PC-9 (cell line): Measurements from ENCODE around the gene HSPB3. TPM values are rescaled to one million over a fixed set of nuclear protein-coding genes. Genes with fewer than 3 reads are reported as not detected.

ENCODE experiments used
- BruUV-seq: library from RNA; stranded (reverse); fragments of 400-500 nt; replicated peaks from 2 replicates; lab custom pipeline; 2021; lab: Mats Ljungman, UMichigan
- CTCF ChIA-PET: fragments of 300-600 bp; sonication (Branson Sonifier 250); formaldehyde crosslinking; loops from one replicate; lab custom pipeline; 2022; ENCODE audit warnings: antibody characterized with exemption; lab: Charles Lee
- POLR2A ChIA-PET: fragments of 300-600 bp; sonication (Branson Sonifier 250); formaldehyde crosslinking; loops from one replicate; lab custom pipeline; 2022; ENCODE audit warnings: antibody characterized with exemption; ENCODE audit not compliant: unreplicated experiment; lab: Charles Lee
- DNase-seq, 2 experiments: peaks; one replicate each; pipeline versions ENCODE4 v3.0.0 to v3.0.0-alpha.2; 2015 to 2022; ENCODE audit warnings: mixed read lengths in 1 of 2
- H2AFZ ChIP-seq: fragments of 200-600 bp; sonication (generic); 2 replicates; pipeline ENCODE4 v1.8.1; 2017; ENCODE audit warnings: antibody characterized with exemption
- H3F3A ChIP-seq: fragments of 200-600 bp; sonication (generic); 2 replicates; pipeline ENCODE4 v1.8.1; 2017; ENCODE audit warnings: antibody characterized with exemption, mild to moderate bottlenecking, low read depth; ENCODE audit not compliant: insufficient read depth
- H3K27ac ChIP-seq: fragments of 200-600 bp; sonication (generic); 2 replicates; pipeline ENCODE4 v1.6.1; 2016; ENCODE audit warnings: mixed run types
- H3K27me3 ChIP-seq: fragments of 200-600 bp; sonication (generic); 2 replicates; pipeline ENCODE4 v1.6.1; 2016; ENCODE audit warnings: low read depth, mixed run types; ENCODE audit not compliant: insufficient read depth
- H3K36me3 ChIP-seq: fragments of 200-600 bp; sonication (generic); 2 replicates; pipeline ENCODE4 v1.6.1; 2016; ENCODE audit warnings: low read depth, mixed run types
- H3K4me1 ChIP-seq: fragments of 200-600 bp; sonication (generic); replicated peaks from 2 replicates; pipeline ENCODE4 v1.6.1; 2016; ENCODE audit warnings: mixed run types; ENCODE audit not compliant: insufficient read depth
- H3K4me2 ChIP-seq: fragments of 200-600 bp; sonication (generic); 2 replicates; pipeline ENCODE4 v1.6.1; 2017; ENCODE audit warnings: mixed run types
- H3K4me3 ChIP-seq: fragments of 200-600 bp; sonication (generic); 2 replicates; pipeline ENCODE4 v1.6.1; 2016; ENCODE audit warnings: mixed run types
- H3K79me2 ChIP-seq: fragments of 200-600 bp; sonication (generic); 2 replicates; pipeline ENCODE4 v1.6.1; 2017; ENCODE audit warnings: low read depth, mixed run types
- H3K9me2 ChIP-seq: fragments of 200-600 bp; sonication (generic); 2 replicates; pipeline ENCODE4 v1.8.1; 2017; ENCODE audit warnings: mild to moderate bottlenecking; ENCODE audit not compliant: insufficient read depth
- H3K9me3 ChIP-seq: fragments of 200-600 bp; sonication (generic); 2 replicates; pipeline ENCODE4 v1.8.1; 2016; ENCODE audit warnings: low read depth; ENCODE audit not compliant: insufficient read depth
- H4K20me1 ChIP-seq: fragments of 200-600 bp; sonication (generic); 2 replicates; pipeline ENCODE4 v1.8.1; 2017; ENCODE audit not compliant: insufficient read depth
- EZH2 ChIP-seq: fragments of 200-600 bp; sonication (generic); IDR thresholded peaks from 2 replicates; pipeline ENCODE4 v1.8.0; 2017; ENCODE audit warnings: antibody characterized with exemption, low read depth
- intact Hi-C: fragments of 100-400 bp; cut with micrococcal nuclease; formaldehyde crosslinking; loops from one replicate; pipeline ENCODE4 v1.10.0; 2022; ENCODE audit not compliant: unreplicated experiment
- total RNA-seq: library from RNA; stranded (reverse); gene quantifications from 2 replicates; pipeline ENCODE4 v1.2.3, GENCODE V29; 2021
- TF ChIP-seq, protein P1 (sequence below): fragments of 200-600 bp; sonication (generic); conservative IDR thresholded peaks from 2 replicates; pipeline ENCODE4 v1.6.1; 2017; ENCODE audit warnings: mixed run types, antibody characterized with exemption, mild to moderate bottlenecking, moderate library complexity

Gene HSPB3
- total RNA-seq, 1 experiment from 2014 or later = not detected

GRCh38 chr5:54449923-54450322 lies 5.6 kb upstream of the HSPB3 start:
- intact Hi-C loops = no loop called here
- BruUV-seq = no TSS peak
- H2AFZ ChIP-seq = no peak overlapping the region

DNA sequence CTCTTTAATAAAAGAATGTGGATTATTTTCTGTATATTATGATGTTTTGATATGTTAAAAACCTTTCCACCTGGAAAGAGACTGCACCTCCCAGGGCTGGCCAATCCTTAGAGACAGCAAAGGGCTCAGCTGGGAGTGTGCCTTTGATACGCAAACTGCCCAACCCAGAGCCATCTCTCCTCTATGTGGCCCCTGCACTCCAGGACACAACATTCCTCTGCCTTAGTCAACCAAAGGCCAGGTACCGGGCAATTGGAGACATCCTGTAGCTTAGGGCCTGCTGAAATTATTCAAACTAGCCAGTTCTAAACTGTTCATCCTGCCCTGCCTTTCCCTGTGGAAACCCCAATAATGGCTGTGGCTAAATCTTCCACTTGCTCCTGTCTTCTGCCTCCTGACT lies 5.0 kb upstream of the HSPB3 start:
- no peaks in the 10 kb centered on the region for H3K9me2 ChIP-seq
- no TSS peak for BruUV-seq
- H3K27ac ChIP-seq = no peak overlapping the region
- no peaks in the 10 kb centered on the region for H3K36me3 ChIP-seq
- H3K9me3 ChIP-seq = no peaks in the 10 kb centered on the region
- intact Hi-C loops = no loop called here
- H3K4me3 ChIP-seq = no peak overlapping the region
- H3F3A ChIP-seq = no peaks in the 10 kb centered on the region
- H4K20me1 ChIP-seq = no peaks in the 10 kb centered on the region
- TF ChIP-seq EZH2 = no peak
- TF ChIP-seq, protein P1, sequence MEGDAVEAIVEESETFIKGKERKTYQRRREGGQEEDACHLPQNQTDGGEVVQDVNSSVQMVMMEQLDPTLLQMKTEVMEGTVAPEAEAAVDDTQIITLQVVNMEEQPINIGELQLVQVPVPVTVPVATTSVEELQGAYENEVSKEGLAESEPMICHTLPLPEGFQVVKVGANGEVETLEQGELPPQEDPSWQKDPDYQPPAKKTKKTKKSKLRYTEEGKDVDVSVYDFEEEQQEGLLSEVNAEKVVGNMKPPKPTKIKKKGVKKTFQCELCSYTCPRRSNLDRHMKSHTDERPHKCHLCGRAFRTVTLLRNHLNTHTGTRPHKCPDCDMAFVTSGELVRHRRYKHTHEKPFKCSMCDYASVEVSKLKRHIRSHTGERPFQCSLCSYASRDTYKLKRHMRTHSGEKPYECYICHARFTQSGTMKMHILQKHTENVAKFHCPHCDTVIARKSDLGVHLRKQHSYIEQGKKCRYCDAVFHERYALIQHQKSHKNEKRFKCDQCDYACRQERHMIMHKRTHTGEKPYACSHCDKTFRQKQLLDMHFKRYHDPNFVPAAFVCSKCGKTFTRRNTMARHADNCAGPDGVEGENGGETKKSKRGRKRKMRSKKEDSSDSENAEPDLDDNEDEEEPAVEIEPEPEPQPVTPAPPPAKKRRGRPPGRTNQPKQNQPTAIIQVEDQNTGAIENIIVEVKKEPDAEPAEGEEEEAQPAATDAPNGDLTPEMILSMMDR = no peak
- POLR2A ChIA-PET = no interaction called here
- peaks cover 6% of the 10 kb centered on the region for H3K27me3 ChIP-seq
- CTCF ChIA-PET = no interaction called here
- no peak for DNase-seq
- no peak overlapping the region for H3K4me2 ChIP-seq
- no peaks in the 10 kb centered on the region for H3K4me1 ChIP-seq
- no peaks in the 10 kb centered on the region for H3K79me2 ChIP-seq
- H2AFZ ChIP-seq = no peak overlapping the region

More at GRCh38 chr5:54449923-54450322, 5.6 kb upstream of the HSPB3 start:
- DNase-seq = no peak
- Histone ChIP-seq H3K27me3 (peaks cover 6% of the 10 kb centered on the region), H3K36me3 (no peaks in the 10 kb centered on the region), H3K9me3 (no peaks in the 10 kb centered on the region), H3K79me2 (no peaks in the 10 kb centered on the region), H3F3A (no peaks in the 10 kb centered on the region), H3K27ac (no peak overlapping the region), H4K20me1 (no peaks in the 10 kb centered on the region), H3K9me2 (no peaks in the 10 kb centered on the region), H3K4me3 (no peak overlapping the region), H3K4me2 (no peak overlapping the region), H3K4me1 (no peaks in the 10 kb centered on the region)
- CTCF ChIA-PET = no interaction called here
- POLR2A ChIA-PET = no interaction called here
- no peak for TF ChIP-seq EZH2
- TF ChIP-seq, protein P1 = no peak

GRCh38 chr5:54453046-54453445 lies 2.5 kb upstream of the HSPB3 start:
- no TSS peak for BruUV-seq
- H3K9me2 ChIP-seq = no peaks in the 10 kb centered on the region
- no peaks in the 10 kb centered on the region for H3F3A ChIP-seq
- H3K4me2 ChIP-seq = no peak overlapping the region
- H3K36me3 ChIP-seq = no peaks in the 10 kb centered on the region
- 0 out of 2 replicates have a peak, but pooled peaks cover 7% of the 10 kb centered on the region for H3K4me1 ChIP-seq
- no peaks in the 10 kb centered on the region for H3K79me2 ChIP-seq
- TF ChIP-seq, protein P1 = no peak
- TF ChIP-seq EZH2 = no peak
- H2AFZ ChIP-seq = no peak overlapping the region
- ChIA-PET CTCF (no interaction called here), POLR2A (no interaction called here)
- DNase-seq = no peak
- no peaks in the 10 kb centered on the region for H3K9me3 ChIP-seq
- no peak overlapping the region for H3K27ac ChIP-seq
- H4K20me1 ChIP-seq = no peaks in the 10 kb centered on the region
- intact Hi-C loops = no loop called here
- H3K4me3 ChIP-seq = no peak overlapping the region
- H3K27me3 ChIP-seq = no peaks in the 10 kb centered on the region; the same call in 1 of the 2 replicates
